Activated naive CD4-positive, alpha-beta T cell (primary cell): Measurements from ENCODE around the gene PCDHB13.
"Not testable (repeated sequence)": the region's sequence is repeated elsewhere in the genome, so short reads cannot be mapped to it uniquely, and the experiment has no call there.

Experiments used
- DNase-seq, 4 experiments: peaks; one replicate each; lab custom pipeline; 2025; lab: John Stamatoyannopoulos, UW

The PCDHB13 gene

DNA sequence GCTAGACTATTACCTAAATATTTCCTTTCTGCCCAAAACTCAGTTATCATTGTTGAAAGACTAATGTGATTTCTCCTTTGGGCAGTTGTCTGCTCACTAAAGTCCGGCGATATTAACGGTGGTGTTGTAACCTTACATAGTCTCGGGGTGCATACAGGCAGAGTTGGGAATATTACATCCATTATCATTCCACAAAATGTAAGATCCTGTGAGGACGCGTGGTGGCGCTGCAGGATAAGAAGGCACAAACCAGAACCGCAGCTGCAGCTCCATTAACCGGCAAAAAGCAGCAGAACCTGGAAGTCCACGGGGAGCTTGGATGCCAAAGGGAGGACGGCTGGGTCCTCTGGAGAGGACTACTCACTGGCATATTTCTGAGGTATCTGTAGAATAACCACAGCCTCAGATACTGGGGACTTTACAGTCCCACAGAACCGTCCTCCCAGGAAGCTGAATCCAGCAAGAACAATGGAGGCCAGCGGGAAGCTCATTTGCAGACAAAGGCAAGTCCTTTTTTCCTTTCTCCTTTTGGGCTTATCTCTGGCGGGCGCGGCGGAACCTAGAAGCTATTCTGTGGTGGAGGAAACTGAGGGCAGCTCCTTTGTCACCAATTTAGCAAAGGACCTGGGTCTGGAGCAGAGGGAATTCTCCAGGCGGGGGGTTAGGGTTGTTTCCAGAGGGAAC, at the start of gene PCDHB13:
PCDHB13 (plus strand) TSS at position 264 of the 684 bp plus-strand sequence; CDS start at position 469, 205 bp downstream.
- DNase-seq, result not testable (repeated sequence)

DNA sequence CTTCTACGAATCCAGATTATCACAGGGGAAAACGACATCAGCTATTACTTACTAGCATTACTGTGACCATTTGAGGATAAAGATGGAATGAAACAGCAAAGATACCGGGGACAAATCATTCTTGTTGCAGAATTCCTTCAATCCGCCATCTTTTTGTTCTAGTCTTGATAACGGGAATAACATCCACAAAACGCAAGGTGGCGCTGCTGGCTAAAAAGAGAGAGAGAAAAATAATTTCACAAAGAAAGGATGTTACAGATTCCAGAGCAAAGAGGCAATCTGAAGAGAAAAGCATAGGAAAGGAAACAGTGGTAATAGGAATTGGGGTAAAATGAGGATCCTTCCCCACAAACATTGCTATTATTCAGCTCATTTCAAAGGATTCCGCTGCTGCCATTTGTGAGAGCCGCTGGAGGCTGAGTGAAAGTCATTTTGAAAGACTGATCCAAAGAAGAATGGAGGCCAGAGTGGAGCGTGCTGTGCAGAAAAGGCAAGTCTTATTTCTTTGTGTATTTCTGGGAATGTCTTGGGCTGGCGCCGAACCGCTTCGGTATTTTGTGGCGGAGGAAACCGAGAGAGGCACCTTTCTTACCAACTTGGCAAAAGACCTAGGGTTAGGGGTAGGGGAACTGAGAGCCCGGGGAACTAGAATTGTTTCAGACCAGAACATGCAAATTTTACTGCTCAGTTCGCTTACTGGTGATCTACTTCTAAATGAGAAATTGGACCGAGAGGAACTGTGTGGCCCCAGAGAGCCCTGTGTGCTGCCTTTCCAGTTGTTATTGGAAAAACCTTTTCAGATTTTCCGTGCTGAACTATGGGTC, 41.1 kb upstream of the PCDHB13 start, which contains the start of gene PCDHB7:
PCDHB7 (plus strand) TSS at position 264 of the 824 bp plus-strand sequence; CDS start at position 456, 192 bp downstream.
- no peak for DNase-seq

DNA sequence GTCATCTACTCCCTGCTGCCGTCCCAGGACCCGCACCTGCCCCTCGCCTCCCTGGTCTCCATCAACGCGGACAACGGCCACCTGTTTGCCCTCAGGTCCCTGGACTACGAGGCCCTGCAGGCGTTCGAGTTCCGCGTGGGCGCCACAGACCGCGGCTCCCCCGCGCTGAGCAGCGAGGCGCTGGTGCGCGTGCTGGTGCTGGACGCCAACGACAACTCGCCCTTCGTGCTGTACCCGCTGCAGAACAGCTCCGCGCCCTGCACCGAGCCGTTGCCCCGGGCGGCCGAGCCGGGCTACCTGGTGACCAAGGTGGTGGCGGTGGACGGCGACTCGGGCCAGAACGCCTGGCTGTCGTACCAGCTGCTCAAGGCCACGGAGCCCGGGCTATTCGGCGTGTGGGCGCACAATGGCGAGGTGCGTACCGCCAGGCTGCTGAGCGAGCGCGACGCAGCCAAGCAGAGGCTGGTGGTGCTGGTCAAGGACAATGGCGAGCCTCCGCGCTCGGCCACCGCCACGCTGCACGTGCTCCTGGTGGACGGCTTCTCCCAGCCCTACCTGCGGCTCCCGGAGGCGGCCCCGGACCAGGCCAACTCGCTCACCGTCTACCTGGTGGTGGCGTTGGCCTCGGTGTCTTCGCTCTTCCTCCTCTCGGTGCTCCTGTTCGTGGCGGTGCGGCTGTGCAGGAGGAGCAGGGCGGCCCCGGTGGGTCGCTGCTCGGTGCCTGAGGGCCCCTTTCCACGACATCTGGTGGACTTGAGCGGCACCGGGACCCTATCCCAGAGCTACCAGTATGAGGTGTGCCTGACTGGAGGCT, 39.2 kb upstream of the PCDHB13 start:
- not testable (repeated sequence) for DNase-seq

DNA sequence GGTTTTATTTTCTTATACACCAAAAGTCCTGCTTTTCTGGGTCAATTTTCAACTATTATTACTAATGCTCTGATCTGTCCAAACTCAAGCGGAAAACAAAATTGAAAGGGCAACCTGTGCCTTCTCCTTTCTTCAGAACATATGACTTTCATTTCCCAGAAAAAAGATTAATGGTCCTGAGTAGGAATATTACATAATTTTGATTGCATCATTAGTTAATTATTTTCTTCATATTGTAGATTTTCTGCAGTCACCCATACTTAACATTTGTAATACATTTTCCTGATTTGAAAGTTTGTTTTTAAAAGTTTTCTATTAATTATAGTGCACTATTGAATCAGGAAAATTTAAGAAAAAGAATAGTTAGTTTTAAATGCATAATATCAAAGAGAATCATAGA, 37.8 kb upstream of the PCDHB13 start:
- DNase-seq, result no peak

DNA sequence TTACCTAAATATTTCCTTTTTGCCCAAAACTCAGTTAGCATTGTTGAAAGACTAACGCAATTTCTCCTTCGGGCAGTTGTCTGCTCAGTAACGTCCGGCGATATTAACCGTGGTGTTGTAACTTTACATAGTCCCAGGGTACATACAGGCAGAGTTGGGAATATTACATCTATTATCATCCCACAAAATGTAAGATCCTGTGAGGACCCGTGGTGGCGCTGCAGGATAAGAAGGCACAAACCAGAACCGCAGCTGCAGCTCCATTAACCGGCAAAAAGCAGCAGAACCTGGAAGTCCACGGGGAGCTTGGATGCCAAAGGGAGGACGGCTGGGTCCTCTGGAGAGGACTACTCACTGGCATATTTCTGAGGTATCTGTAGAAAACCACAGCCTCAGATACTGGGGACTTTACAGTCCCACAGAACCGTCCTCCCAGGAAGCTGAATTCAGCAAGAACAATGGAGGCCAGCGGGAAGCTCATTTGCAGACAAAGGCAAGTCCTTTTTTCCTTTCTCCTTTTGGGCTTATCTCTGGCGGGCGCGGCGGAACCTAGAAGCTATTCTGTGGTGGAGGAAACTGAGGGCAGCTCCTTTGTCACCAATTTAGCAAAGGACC, 36.0 kb upstream of the PCDHB13 start, which contains the start of gene PCDHB8:
PCDHB8 (plus strand) TSS at position 214 of the 615 bp plus-strand sequence; CDS start at position 459, 245 bp downstream.
- not testable (repeated sequence) for DNase-seq

DNA sequence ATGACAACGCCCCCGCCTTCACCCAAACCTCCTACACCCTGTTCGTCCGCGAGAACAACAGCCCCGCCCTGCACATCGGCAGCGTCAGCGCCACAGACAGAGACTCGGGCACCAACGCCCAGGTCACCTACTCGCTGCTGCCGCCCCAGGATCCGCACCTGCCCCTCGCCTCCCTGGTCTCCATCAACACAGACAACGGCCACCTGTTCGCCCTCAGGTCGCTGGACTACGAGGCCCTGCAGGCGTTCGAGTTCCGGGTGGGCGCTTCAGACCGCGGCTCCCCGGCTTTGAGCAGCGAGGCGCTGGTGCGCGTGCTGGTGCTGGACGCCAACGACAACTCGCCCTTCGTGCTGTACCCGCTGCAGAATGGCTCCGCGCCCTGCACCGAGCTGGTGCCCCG, 34.3 kb upstream of the PCDHB13 start:
- DNase-seq, result not testable (repeated sequence)

DNA sequence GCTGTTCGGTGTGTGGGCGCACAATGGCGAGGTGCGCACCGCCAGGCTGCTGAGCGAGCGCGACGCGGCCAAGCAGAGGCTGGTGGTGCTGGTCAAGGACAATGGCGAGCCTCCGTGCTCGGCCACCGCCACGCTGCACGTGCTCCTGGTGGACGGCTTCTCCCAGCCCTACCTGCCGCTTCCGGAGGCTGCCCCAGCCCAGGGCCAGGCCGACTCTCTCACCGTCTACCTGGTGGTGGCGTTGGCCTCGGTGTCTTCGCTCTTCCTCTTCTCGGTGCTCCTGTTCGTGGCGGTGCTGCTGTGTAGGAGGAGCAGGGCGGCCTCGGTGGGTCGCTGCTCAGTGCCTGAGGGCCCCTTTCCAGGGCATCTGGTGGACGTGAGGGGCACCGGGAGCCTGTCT, 33.8 kb upstream of the PCDHB13 start:
- not testable (repeated sequence) for DNase-seq

DNA sequence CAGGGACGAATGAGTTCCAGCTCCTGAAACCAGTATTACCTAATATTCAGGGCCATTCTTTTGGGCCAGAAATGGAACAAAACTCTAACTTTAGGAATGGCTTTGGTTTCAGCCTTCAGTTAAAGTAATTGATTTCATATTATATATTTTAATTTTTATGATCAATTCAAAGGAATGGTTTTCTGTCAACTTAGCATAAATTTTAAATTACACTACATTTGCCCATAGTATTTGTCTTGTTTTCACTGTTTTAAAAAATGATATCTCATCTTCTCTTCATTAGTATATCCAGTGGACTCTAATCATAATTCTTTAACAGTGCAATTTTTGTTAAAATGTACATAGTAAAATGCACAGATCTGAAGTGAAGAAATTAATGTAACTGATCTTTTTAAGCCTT, 33.4 kb upstream of the PCDHB13 start:
- DNase-seq, result no peak

DNA sequence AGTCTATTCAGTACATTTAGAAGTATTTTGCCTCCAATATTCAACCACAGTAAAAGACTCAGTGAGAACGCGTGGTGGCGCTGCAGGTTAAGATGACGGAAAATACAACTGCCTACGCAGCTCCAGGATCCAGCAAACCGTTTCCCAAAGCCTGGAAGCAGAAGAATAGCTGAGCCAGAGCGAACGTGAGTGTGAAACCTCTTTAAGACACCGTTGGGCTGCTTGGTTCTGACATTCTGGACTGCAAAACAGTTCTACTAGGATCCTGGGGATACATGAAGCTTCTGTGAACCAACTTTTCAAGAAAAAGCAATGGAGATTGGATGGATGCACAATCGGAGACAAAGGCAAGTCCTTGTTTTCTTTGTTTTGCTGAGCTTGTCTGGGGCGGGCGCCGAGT, 31.5 kb upstream of the PCDHB13 start, which contains the start of gene PCDHB16:
PCDHB16 (plus strand) TSS at position 140 of the 400 bp plus-strand sequence; CDS start at position 313, 173 bp downstream.
- DNase-seq, result no peak

DNA sequence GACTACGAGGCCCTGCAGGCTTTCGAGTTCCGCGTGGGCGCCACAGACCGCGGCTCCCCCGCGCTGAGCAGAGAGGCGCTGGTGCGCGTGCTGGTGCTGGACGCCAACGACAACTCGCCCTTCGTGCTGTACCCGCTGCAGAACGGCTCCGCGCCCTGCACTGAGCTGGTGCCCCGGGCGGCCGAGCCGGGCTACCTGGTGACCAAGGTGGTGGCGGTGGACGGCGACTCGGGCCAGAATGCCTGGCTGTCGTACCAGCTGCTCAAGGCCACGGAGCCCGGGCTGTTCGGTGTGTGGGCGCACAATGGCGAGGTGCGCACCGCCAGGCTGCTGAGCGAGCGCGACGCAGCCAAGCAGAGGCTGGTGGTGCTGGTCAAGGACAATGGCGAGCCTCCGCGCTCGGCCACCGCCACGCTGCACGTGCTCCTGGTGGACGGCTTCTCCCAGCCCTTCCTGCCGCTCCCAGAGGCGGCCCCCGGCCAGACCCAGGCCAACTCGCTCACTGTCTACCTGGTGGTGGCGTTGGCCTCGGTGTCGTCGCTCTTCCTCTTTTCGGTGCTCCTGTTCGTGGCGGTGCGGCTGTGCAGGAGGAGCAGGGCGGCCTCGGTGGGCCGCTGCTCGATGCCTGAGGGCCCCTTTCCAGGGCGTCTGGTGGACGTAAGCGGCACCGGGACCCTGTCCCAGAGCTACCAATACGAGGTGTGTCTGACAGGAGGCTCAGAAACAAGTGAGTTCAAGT, 29.4 kb upstream of the PCDHB13 start:
- not testable (repeated sequence) for DNase-seq

DNA sequence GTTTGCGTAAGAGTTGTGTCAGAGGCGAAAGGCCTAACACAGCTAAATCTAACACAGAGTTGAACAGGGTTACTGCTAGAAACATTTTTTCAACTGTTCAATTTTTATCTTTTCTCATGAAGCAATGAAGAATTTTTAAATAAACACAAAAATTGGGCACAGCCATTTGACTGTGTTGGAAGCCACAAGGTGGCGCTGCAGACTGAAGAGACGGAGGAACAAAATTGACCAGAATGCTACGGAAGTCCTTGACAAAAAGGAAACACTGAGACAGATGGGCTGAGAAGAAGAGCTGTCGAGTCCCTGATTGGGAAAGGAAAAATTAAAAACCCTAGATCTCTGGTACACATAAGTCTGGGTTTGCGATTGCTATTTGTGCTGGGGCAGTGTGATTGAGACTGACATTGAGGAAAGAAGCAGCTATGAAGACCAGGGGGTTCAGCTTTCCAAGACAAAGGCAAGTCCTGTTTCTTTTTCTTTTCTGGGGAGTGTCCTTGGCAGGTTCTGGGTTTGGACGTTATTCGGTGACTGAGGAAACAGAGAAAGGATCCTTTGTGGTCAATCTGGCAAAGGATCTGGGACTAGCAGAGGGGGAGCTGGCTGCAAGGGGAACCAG, 26.7 kb upstream of the PCDHB13 start, which contains the start of gene PCDHB9:
PCDHB9 (plus strand) TSS at position 265 of the 616 bp plus-strand sequence; CDS start at position 423, 158 bp downstream.
- DNase-seq, result no peak

DNA sequence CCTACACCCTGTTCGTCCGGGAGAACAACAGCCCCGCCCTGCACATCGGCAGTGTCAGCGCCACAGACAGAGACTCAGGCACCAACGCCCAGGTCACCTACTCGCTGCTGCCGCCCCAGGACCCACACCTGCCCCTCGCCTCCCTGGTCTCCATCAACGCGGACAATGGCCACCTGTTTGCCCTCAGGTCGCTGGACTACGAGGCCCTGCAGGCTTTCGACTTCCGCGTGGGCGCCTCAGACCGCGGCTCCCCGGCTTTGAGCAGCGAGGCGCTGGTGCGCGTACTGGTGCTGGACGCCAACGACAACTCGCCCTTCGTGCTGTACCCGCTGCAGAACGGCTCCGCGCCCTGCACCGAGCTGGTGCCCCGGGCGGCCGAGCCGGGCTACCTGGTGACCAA, 25.0 kb upstream of the PCDHB13 start:
- not testable (repeated sequence) for DNase-seq

DNA sequence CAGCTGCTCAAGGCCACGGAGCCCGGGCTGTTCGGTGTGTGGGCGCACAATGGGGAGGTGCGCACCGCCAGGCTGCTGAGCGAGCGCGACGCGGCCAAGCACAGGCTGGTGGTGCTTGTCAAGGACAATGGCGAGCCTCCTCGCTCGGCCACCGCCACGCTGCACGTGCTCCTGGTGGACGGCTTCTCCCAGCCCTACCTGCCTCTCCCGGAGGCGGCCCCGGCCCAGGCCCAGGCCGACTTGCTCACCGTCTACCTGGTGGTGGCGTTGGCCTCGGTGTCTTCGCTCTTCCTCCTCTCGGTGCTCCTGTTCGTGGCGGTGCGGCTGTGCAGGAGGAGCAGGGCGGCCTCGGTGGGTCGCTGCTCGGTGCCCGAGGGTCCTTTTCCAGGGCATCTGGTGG, 24.6 kb upstream of the PCDHB13 start:
- not testable (repeated sequence) for DNase-seq

DNA sequence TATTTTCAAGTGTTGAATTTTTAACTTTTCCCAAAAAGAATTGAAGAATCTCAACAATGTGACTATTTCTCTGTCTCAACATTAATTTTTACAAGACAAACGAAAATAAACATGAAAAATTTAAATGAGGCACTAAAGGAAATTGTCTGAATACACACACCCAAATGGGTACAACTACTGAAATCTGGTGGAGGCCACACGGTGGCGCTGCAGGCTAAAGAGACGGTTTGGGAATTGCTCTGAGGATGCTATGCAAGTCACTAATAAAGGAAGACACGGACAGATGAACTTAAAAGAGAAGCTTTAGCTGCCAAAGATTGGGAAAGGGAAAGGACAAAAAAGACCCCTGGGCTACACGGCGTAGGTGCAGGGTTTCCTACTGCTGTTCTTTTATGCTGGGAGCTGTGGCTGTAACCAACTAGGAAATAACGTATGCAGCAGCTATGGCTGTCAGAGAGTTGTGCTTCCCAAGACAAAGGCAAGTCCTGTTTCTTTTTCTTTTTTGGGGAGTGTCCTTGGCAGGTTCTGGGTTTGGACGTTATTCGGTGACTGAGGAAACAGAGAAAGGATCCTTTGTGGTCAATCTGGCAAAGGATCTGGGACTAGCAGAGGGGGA, 21.5 kb upstream of the PCDHB13 start, which contains the start of gene PCDHB10:
PCDHB10 (plus strand) TSS at position 244 of the 616 bp plus-strand sequence; CDS start at position 444, 200 bp downstream.
- DNase-seq, result no peak

DNA sequence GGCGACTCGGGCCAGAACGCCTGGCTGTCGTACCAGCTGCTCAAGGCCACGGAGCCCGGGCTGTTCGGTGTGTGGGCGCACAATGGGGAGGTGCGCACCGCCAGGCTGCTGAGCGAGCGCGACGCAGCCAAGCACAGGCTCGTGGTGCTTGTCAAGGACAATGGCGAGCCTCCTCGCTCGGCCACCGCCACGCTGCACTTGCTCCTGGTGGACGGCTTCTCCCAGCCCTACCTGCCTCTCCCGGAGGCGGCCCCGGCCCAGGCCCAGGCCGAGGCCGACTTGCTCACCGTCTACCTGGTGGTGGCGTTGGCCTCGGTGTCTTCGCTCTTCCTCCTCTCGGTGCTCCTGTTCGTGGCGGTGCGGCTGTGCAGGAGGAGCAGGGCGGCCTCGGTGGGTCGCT, 19.4 kb upstream of the PCDHB13 start:
- DNase-seq, result not testable (repeated sequence)

DNA sequence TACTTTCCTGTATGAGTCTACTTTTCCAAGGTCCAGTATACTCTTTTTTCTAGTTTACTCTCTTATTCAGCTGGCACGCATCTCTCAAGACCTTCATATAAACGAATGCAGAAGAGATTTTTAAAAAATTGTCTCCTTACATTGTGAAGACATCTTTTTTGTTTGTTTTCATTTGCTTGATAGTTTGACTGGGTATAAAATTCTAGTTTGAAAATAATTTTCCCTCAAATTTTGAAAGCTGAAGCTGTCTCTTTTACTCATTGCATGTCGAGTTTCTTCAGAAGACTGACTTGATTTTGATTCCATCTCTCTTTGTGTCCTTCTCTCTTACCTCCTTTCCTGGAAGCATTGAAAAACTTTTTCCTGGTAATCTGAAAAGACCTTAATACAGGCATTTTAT, 17.4 kb upstream of the PCDHB13 start:
- DNase-seq, result no peak

DNA sequence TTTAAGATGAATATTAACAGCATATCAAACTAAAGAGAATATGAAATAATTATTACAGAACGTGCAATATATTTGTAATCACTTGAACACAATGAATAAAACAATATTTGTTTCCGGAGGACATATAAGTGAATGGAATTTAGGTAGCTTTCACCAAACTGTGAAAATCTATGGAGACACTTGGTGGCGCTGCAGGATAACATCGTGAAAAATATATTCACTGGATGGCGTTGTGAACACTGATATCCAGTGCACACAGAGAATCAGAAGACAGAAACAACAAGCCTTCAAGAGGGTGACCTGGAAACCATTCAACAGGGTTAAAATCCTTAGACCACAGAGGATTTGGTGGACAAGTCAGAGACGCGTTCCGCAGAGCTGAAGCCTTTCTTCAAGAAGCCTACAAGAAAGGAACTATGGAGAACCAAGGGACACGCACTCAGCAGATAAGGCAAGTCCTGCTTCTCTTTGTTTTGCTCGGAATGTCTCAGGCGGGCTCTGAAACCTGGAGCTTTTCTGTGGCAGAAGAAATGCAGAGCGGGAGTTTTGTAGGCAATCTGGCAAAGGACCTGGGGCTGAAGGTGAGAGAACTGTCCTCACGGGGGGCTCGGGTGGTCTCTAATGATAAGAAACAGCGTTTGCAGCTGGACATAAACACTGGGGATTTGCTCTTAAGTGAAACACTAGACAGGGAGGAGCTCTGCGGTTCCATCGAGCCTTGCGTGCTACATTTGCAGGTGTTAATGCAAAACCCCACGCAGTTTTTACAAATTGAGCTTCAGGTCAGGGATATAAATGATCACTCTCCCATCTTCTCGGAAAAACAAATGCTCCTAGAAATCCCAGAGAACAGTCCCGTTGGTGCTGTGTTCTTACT, 14.1 kb upstream of the PCDHB13 start, which contains the start of gene PCDHB11:
PCDHB11 (plus strand) TSS at position 269 of the 877 bp plus-strand sequence; CDS start at position 417, 148 bp downstream.
- DNase-seq, result no peak

DNA sequence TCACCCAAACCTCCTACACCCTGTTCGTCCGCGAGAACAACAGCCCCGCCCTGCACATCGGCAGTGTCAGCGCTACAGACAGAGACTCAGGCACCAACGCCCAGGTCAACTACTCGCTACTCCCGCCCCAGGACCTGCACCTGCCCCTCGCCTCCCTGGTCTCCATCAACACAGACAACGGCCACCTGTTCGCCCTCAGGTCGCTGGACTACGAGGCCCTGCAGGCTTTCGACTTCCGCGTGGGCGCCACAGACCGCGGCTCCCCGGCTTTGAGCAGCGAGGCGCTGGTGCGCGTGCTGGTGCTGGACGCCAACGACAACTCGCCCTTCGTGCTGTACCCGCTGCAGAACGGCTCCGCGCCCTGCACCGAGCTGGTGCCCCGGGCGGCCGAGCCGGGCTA, 12.6 kb upstream of the PCDHB13 start:
- not testable (repeated sequence) for DNase-seq
